ENCODE measurements around the gene PDS5A.
"Not testable (repeated sequence)": the region's sequence is repeated elsewhere in the genome, so short reads cannot be mapped to it uniquely, and the experiment has no call there.

Gene PDS5A

DNA sequence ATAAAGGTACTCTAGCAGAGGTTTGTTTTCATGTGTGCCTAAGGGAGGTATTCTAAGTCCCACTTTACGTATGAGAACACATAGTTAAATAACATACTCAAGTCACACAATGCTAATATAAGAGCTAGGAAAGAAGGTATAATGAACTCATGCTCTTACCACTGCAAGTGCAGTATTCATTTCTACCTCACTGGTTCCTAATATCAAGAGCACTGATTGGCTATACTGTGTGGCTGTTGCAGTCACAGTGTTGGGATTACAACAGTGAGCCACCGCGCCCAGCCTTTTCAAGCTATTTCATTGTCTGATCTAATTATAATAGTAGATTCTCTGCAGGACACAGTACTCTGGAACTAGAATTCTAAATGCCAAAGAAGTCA, 84.0 kb downstream of the PDS5A start:
- DNase-seq = no peak

DNA sequence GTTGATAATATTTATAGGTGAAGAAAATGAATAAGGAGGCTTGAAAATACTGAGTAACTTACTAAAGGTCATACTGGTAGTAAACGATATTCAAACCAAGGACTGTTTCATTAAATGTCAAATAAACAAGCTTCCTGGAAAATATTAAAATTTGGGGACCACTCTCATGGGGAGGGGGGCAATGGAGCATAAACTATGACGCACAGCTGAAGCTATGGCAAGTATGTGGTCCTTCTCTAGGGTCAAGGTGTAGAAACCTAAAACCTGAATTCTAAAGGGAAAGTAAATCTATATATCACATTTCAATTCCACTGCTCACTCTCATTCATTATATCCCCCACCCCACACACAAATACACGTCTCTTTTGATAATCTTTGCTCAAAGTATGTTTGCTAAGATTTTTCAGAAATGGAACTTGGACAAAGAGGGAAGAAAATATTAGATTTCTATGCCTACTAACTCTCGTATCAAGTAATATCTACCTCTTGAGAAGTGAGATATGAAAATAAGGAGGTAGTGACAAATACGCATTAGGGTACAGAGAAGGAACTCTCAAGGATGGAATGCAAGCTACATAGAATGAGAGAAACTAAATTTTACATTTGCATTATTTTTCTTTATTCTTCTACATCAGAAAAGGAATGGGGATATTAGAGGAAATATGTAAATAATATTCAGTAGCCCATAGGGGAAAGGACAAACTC, 84.6 kb downstream of the PDS5A start:
- no peak for DNase-seq

DNA sequence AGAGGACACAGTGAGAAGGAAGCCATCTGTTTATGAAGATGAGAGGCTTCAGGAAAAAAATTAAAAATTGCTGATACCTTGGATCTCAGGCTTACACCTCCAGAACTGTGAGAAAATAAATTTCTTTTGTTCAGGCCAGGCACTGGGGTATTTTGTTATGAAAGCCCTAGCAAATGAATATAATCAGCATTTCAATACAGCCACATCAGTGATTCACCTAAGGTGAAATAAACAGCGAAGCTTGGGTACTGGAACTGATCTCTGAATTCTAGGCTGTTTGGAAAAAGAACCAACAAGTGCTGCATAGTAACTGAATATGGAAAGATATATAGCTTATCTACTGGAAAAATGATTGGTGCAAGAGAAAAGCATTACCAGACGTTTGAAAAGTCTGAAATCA, 88.5 kb downstream of the PDS5A start:
- no peak for DNase-seq

DNA sequence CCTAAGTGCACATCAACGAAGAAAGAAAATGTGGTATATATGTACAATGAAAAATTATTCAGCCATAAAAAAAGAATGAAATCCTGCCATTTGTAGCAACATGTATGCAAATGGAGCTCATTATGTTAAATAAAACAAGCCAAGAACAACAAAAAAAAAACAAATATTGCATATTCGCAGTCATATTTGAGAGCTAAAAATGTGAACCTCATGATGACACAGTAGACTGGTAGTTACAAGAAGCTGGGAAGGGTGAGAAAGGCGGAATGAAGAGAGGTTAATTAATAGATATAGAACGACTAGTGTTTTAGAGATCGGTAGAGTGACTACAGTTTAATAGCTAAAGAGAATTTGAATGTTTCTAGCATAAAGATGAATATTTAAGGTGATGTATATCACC, 89.2 kb downstream of the PDS5A start:
- no peak for DNase-seq

DNA sequence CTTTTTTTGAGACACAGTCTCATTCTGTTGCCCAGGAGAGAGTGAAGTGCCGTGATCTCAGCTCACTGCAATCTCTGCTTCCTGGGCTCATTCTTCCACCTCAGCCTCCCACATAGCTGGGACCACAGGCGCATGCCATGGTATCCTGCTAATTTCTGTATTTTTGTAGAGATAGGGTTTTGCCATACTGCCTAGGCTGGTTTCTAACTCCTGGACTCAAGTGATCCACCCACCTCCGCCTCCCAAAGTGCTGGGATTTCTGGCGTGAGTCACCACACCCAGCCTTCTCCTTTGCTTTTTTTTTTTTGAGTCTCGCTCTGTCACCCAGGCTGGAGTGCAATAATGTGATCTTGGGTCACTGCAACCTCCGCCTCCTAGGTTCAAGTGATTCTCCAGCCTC, 94.1 kb downstream of the PDS5A start:
- no peak for DNase-seq

DNA sequence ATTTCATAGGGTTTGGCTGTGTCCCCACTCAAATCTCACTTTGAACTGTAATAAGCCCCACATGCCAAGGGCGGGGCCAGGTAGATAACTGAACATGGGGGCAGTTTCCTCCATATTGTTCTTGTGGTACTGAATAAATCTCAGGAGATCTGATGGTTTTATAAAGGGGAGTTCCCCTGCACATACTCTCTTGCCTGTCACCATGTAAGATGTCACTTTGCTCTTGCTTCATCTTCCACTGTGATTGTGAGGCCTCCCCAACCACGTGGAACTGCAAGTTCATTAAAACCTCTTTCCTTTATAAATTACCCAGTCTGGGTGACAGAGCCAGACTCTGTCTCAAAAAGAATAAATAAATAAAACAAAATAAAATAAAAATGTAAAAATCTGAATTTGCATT, 95.9 kb downstream of the PDS5A start:
- DNase-seq = no peak

DNA sequence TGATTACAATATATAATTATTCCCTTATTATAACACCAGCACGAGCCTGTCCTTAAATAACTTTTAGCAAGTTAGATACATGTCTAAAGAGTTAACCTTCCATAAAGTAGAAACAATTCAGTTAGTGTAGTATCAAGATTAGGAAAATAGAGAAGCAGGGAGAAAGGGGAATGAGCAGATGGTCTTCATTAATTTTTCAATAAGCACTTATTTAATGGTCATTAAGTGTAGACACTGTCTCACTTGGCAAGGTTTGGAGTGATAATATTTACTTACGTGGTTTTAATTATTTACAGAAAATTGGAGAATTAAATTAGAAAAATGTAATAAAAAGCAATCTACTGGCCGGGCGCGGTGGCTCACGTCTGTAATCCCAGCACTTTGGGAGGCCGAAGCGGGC, 99.7 kb downstream of the PDS5A start:
- no peak for DNase-seq

DNA sequence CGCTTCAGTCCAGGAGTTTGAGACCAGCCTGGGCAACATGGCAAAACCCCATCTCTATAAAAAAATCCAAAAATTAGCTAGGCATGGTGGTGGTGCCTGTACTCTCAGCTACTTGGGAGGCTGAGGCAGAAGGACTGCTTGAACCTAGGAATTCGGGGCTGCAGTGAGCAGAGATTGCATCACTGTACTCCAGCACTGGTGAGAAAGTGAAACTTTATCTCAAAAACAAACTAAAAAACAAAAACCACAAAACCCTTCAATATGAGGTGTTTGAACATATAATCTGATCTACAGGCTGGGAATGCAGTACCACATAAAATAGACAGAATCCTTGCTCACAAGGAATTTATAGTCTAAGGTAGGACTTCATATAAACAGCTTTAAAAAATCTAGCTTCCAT, 103.9 kb downstream of the PDS5A start:
- DNase-seq = no peak

DNA sequence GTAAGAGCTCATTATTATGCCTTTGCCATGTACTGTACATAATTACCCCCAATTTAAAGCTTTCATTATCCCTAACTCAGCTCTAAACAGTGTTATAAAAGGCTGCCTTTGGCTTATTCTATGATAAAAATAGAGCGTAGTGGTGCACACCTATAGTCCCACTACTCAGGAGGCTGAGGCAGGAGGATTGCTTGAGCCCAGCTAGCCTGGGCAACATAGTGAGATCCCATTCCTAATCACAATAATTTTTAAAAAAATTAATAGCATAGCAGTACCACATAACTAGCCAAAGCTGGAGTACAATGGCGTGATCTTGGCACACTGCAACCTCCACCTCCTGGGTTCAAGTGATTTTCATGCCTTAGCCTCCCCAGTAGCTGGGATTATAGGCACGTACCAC, 112.4 kb downstream of the PDS5A start:
- no peak for DNase-seq

DNA sequence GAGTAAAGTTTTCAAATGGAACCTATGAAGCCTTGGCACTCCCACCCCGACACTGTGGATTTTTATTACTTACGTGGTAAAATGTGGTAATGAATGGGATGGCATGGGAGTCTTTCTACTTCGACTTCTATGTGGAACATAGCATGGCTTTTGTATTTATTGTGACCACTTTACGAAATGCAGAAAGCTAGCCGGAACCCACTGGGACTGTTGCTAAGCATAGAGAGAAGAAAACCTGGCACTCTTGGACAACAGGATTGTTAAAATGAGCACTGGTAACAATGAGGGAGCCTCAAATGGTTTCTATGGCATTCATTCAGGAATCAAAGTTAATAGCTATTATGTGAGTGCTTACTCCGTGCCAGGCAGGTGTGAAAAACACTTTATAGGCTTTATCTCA, 113.3 kb downstream of the PDS5A start:
- DNase-seq = no peak

DNA sequence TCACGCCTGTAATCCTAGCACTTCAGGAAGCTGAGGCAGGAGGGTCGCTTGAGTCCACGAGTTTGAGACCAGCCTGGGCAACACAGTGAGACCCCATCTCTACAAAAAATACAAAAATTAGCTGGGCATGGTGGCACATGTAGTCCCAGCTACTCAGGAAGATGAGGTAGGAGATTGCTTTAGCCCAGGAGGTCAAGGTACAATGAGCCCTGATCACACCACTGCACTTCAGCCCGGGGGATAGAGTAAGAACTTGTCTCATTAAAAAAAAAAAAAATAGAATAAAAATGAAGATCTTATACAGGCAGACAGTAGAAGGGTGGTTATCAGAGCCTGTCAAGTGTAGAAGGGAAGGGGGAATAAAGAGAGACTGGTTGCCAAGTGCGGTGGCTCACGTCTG, 116.9 kb downstream of the PDS5A start:
- DNase-seq = no peak

DNA sequence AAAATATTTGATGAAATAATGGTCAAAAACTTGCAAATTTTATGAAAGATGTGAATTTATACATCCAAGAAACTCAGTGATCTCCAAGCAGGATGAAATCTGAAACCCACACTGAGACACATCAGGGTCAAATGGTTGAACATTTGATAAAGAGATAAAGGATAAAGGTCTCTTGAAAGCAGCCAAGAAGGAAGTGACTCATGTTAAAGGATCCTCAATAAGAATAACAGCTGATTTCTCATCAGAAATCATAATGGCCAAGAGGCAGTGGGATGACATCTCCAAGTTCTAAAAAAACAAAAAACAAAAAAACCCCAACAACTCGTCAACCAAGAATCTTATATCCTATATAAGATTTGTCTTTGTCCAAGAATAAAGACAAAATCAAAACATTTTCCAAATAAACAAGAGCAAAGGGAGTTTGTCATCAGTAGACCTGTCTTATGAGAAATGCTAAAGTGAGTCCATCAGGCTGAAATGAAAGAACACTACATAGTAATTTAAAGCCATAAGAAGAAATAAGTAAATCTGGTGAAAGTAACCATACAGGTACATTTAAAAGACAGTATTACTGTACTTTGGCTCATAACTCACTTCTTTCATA, 121.7 kb downstream of the PDS5A start:
- no peak for DNase-seq

DNA sequence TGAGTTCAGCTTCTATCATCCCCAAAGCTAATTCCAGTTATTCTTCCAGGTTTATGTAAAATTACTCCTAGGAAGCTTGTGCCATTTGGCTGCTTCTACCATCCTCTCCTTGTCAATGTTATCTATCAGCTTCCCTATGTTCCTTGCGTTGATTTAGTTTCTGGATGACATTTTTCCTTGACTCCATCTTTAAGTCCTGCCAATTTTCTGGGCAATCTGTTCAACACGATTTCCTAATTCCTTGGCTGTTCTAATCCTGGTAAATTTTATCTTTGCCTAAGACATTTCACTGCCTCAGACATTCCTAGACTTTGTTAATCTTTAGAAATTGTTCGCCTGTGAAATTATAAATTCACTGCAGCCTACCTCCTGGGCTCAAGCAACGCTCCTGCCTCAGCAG, 125.1 kb downstream of the PDS5A start:
- DNase-seq = no peak

DNA sequence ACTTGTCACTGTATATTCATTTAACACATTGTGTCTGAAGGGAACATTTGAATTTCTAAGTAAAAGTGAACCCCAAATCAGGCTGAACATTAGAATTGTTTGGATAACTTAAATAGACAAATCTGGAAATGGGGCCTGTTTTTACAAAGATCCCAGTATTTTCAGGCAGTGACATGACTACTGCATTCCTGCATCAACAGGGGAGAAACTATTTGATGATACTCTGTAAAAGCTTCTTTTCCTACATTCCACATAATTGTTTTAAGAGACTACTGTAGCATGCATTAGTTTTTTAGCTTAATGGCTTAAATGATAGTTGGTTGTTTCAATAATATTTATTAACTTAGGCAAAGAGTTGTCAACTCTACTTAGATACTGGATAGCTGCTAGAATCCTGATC, 127.0 kb downstream of the PDS5A start:
- DNase-seq = no peak

DNA sequence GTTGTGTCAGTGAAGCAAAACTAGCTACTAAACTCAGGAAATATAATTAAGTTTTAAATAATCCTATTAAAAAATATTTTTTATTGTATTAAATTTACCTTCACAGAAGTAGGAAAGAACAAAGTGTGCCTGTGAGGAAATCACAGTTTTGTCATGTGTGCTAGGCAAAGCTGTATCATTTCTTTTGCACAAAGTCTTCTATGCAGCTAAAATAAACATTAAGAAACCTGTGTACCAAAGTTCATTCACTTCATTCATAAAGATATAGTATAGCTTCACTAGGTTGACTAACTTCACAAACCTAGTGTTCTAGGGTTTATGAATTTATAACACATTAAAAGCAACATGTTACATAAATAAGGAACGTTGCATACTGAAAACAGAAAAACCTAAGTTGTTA, 131.0 kb downstream of the PDS5A start:
- DNase-seq = no peak

DNA sequence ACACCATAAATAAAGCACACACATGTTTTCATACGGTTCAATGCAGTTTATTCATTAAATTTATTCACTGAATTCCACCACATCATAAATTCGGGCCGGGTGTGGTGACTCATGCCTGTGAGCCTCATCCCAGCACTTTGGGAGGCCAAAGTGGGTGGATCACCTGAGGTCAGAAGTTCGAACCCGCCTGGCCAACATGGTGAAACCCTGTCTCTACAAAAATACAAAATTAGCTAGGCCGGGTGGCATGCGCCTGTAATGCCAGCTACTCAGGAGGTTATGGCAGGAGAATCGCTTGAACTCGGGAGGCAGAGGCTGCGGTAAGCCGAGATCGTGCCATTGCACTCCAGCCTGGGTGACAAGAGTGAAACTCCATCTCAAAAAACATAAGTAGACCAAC, 131.6 kb downstream of the PDS5A start:
- DNase-seq = no peak

DNA sequence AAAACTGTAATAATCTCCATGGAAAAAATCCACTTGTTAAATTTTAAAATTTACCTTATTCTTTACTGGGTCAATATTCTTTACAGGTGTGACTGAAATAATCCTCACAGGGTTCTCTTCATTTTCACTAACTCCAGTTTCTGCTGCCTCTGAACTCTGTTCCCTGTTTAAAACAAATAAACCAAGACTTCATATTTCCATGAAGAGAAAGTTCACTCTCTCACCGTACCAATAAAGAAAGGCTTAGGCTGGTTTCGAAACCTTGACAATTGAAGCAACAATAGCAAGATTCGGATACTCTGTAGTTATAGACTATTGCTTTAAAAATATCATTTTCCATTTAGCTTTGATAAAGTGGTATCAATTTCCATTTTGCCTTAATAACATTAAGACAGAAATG, 135.8 kb downstream of the PDS5A start:
- no peak for DNase-seq

DNA sequence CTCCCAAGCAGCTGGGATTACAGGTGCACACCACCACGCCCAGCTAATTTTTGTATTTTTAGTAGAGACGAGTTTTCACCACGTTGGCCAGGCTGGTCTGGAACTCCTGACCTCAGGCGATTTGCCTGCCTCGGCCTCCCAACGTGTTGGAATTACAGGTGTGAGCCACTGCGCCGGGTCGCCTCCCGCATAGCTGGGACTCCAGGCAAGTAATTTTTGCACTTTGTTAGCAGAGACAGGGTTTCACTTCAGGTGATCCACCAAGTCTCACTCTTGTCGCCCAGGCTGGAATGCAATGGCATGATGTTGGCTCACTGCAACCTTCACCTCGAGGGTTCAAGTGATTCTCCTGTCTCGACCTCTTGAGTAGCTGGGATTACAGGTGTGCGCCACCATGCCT, 137.2 kb downstream of the PDS5A start:
- not testable (repeated sequence) for DNase-seq

DNA sequence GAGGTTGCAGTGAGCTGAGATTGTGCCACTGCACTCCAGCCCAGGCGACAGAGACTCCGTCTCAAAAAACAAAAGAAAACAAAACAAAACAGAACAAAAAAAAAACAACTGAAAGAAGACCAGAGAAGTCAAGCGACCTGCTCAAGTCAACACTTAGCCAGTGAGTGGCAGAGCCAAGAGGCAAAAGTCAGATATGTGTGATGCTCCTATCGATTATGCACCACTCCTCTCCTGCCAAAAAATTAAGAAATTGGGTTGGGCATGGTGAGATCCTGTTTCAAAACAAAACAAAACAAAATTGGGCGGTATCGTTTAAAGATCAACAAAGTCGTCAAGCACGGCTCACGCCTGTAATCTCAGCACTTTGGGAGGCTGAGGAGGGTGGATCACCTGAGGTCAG, 137.7 kb downstream of the PDS5A start:
- DNase-seq = no peak

DNA sequence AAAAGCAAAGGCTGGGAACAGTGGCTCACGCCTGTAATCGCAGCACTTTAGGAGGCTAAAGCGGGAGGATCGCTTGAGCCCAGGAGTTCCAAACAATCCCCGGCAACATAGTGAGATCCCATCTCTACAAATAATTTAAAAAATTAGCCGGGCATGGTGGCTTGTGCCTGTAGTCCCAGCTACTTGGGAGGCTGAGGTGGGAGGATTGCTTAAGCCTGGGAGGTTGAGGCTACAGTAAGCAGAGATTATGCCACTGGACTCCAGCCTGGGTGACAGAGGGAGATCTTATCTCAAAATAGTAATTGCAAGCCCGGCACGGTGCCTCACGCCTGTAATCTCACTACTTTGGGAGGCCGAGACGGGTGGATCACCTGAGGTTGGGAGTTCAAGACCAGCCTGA, 139.3 kb downstream of the PDS5A start:
- not testable (repeated sequence) for DNase-seq

DNA sequence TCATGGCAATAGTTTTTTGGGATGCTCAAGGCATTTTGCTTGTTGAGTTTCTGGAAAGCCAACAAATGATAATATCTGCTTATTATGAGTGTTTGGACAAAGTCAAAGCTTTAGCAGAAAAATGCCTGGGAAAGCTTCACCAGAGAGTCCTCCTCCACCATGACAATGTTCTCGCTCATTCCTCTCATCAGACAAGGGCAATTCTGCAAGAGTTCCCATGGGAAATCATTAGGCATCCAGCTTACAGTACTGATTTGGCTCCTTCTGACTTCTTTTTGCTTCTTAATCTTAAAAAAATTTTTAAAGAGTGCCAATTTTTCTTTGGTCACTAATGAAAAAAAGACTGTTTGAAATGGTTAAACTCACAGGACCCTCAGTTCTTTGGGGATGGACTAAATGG, 143.4 kb downstream of the PDS5A start:
- no peak for DNase-seq

DNA sequence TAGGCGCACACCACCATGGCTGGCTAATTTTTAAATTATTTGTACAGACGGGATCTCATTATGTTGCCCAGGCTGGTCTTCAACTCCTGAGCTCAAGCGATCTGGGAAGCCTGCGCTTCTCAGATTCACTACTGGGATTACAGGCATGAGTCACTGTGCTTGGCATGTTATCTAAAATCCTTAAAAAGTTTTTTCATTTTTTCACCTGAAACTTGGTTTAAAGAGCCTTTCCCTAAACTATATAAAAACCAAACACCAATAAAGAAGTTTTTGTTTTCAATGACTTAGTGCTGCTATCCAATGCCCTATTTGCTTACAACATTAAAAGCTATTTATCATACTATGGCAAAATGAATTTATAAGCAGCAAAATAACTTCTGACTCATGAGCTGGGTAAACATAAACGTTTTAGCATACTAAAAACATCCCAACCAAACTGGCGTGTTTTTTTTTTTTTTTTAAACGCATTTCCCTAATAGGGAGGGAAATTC, 151.9 kb downstream of the PDS5A start:
- DNase-seq = no peak

DNA sequence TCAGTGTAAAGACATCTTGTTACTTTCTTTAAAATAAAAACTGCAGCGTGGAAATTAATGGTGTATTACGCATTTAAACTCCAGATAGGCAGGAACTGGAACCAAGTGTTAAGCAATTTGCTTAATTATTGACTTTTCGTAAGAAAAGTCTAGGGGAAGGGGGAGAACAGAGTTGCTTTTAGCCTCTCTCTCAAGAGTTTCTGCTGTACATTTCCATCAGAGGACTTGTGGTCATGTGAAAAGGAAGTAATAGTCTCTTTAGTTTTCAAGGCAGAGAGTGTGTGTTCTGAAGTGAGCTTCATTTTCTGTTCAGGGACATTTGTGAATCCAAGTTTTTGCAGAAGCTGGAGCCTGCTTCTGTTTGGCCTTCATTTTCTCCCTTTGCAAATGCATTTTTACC, 152.6 kb downstream of the PDS5A start:
- no peak for DNase-seq

DNA sequence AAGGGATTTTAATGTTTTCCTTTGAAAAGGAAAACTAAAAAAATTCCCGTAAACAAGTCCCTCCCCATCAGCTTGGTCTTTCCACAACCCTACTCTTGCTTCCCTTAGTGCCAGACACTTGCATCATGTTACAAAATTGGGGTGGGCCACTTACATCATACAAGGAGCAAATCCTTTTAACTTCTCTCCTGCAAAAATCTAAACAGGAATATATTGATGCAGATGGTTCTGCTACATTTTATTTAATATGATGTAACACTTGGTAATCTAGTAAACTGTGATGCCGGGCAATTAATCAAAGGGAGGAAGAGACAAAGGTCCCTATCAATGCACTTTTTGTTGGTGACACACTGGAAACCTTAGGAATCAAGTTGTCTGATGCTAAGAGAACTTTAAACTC, 154.5 kb downstream of the PDS5A start:
- no peak for DNase-seq

DNA sequence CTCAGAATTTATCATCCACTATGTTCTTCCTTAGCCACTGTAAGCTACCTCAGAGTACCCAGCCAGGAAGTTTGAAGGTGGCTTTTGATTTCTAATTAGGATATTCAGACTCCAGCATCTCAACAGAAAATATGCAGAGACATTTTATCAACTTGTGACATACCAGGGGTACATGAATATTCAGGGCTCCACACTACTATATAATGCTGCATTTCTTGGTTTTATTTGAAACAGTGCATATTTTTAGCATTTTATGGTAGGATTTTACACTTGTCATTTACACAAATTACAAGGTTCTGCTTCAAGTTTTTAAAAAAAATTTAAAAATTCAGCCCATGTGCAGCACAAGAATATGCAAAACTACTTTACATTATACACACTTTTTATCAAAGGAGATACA, 155.0 kb downstream of the PDS5A start:
- DNase-seq = no peak
